ENCODE results near the gene PAF1. TPM values are rescaled to one million over a fixed set of nuclear protein-coding genes. Genes with fewer than 3 reads are reported as not detected.

PAF1 gene
- total and polyA plus RNA-seq, 2 donors from 2014 or later, result 37.1 to 54.0 TPM

- peaks cover 0 to 22% (median 6%) of the 10 kb centered on the region in 3 donors for H3K36me3 ChIP-seq (ENCODE audit: control insufficient read depth in 2 of 3, insufficient read depth in 3 of 3, low read length in 3 of 3)
- no peaks in the 10 kb centered on the region for H3K27me3 ChIP-seq (ENCODE audit: control insufficient read depth, insufficient read depth, low read length)
- peak in 3 of 5 donors; percentile 10 to 60 (median 31) for DNase-seq
- peak overlapping the region; percentile 13 to 100 (median 95) for H3K9ac ChIP-seq (ENCODE audit: low read length in 3 of 3)
- intact Hi-C loops (cut with DNase I), result no loop called here
- TF ChIP-seq, protein P1, sequence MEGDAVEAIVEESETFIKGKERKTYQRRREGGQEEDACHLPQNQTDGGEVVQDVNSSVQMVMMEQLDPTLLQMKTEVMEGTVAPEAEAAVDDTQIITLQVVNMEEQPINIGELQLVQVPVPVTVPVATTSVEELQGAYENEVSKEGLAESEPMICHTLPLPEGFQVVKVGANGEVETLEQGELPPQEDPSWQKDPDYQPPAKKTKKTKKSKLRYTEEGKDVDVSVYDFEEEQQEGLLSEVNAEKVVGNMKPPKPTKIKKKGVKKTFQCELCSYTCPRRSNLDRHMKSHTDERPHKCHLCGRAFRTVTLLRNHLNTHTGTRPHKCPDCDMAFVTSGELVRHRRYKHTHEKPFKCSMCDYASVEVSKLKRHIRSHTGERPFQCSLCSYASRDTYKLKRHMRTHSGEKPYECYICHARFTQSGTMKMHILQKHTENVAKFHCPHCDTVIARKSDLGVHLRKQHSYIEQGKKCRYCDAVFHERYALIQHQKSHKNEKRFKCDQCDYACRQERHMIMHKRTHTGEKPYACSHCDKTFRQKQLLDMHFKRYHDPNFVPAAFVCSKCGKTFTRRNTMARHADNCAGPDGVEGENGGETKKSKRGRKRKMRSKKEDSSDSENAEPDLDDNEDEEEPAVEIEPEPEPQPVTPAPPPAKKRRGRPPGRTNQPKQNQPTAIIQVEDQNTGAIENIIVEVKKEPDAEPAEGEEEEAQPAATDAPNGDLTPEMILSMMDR (IDR thresholded peaks at IDR 0.05; ENCODE audit: borderline replicate concordance, extremely low read depth, insufficient read depth), result no peak
- FAIRE-seq, result no peak
- H3K4me1 ChIP-seq (ENCODE audit: control insufficient read depth in 2 of 3, insufficient read depth in 2 of 3, low read depth in 1 of 3, low read length in 3 of 3), result peaks cover 14 to 27% (median 26%) of the 10 kb centered on the region in 3 donors
- H3K9me3 ChIP-seq (ENCODE audit: control insufficient read depth in 2 of 3, insufficient read depth in 1 of 3, low read length in 3 of 3), result no peaks in the 10 kb centered on the region
- peak overlapping the region; percentile 33 to 99 (median 96) for H3K4me3 ChIP-seq (ENCODE audit: low read length in 3 of 3)
- peak overlapping the region; percentile 97 to 99 for H3K27ac ChIP-seq (ENCODE audit: low read depth in 2 of 2, low read length in 2 of 2)
Measured at GRCh38 chr19:39408392-39409207, 17.7 kb upstream of the PAF1 start.

DNA sequence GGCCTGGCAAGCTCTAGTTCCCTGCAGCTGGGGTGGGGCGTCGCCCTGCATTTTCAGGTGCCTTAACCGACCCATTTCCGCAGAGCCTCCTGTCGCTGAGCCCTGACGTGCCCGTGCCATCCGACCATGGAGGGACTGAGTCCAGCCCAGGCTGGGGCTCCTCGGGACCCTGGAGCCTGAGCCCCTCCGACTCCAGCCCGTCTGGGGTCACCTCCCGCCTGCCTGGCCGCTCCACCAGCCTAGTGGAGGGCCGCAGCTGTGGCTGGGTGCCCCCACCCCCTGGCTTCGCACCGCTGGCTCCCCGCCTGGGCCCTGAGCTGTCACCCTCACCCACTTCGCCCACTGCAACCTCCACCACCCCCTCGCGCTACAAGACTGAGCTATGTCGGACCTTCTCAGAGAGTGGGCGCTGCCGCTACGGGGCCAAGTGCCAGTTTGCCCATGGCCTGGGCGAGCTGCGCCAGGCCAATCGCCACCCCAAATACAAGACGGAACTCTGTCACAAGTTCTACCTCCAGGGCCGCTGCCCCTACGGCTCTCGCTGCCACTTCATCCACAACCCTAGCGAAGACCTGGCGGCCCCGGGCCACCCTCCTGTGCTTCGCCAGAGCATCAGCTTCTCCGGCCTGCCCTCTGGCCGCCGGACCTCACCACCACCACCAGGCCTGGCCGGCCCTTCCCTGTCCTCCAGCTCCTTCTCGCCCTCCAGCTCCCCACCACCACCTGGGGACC is 16.9 kb upstream of the PAF1 start:
- Histone ChIP-seq H3K27me3 (ENCODE audit: control insufficient read depth, insufficient read depth, low read length) (no peaks in the 10 kb centered on the region), H3K4me3 (ENCODE audit: low read length in 3 of 3) (peak overlapping the region; percentile 26 to 99 (median 96)), H3K27ac (ENCODE audit: low read depth in 2 of 2, low read length in 2 of 2) (peak overlapping the region; percentile 97 to 99), H3K36me3 (ENCODE audit: control insufficient read depth in 2 of 3, insufficient read depth in 3 of 3, low read length in 3 of 3) (peaks cover 0 to 22% (median 6%) of the 10 kb centered on the region in 3 donors), H3K9ac (ENCODE audit: low read length in 3 of 3) (peak overlapping the region; percentile 79 to 100 (median 95)), H3K9me3 (ENCODE audit: control insufficient read depth in 2 of 3, insufficient read depth in 1 of 3, low read length in 3 of 3) (no peaks in the 10 kb centered on the region), H3K4me1 (ENCODE audit: control insufficient read depth in 2 of 3, insufficient read depth in 2 of 3, low read depth in 1 of 3, low read length in 3 of 3) (peaks cover 14 to 26% (median 24%) of the 10 kb centered on the region in 3 donors)
- DNase-seq (peak in 4 of 5 donors; percentile 51 to 92 (median 61)), FAIRE-seq (no peak)
- intact Hi-C loops (cut with DNase I), result no loop called here
- TF ChIP-seq, protein P1 (IDR thresholded peaks at IDR 0.05; ENCODE audit: borderline replicate concordance, extremely low read depth, insufficient read depth), result no peak

GRCh38 chr19:39407410-39407659 is 16.4 kb upstream of the PAF1 start:
- peak overlapping the region; percentile 79 to 100 (median 82) for H3K9ac ChIP-seq (ENCODE audit: low read length in 3 of 3)
- H3K4me1 ChIP-seq (ENCODE audit: control insufficient read depth in 2 of 3, insufficient read depth in 2 of 3, low read depth in 1 of 3, low read length in 3 of 3), result peaks cover 14 to 27% (median 24%) of the 10 kb centered on the region in 3 donors
- no peaks in the 10 kb centered on the region for H3K27me3 ChIP-seq (ENCODE audit: control insufficient read depth, insufficient read depth, low read length)
- H3K36me3 ChIP-seq (ENCODE audit: control insufficient read depth in 2 of 3, insufficient read depth in 3 of 3, low read length in 3 of 3), result peaks cover 0 to 22% (median 6%) of the 10 kb centered on the region in 3 donors
- intact Hi-C loops (cut with DNase I), result no loop called here
- peak overlapping the region; percentile 97 to 99 for H3K27ac ChIP-seq (ENCODE audit: low read depth in 2 of 2, low read length in 2 of 2)
- peak overlapping the region; percentile 86 to 99 (median 96) for H3K4me3 ChIP-seq (ENCODE audit: low read length in 3 of 3)
- TF ChIP-seq, protein P1 (IDR thresholded peaks at IDR 0.05; ENCODE audit: borderline replicate concordance, extremely low read depth, insufficient read depth), result no peak
- H3K9me3 ChIP-seq (ENCODE audit: control insufficient read depth in 2 of 3, insufficient read depth in 1 of 3, low read length in 3 of 3), result no peaks in the 10 kb centered on the region
- DNase-seq (peak in 1 of 5 donors; percentile 72), FAIRE-seq (no peak)

Data from kidney (tissue), 14 donors.